Heart right ventricle (tissue), 16 donors: Measurements from ENCODE around the gene TMC3. TPM values are rescaled to one million over a fixed set of nuclear protein-coding genes. Genes with fewer than 3 reads are reported as not detected.

ENCODE experiments used
- ATAC-seq, 8 donors: fragments of 200-7000 bp; cut with Tn5 transposase; one replicate each; pipeline ENCODE4 v1.9.1; 2020; ENCODE audit warnings: mild to moderate bottlenecking in 8 of 8, moderate library complexity in 8 of 8, moderate number of reproducible peaks in 1 of 8
- DNase-seq, 2 donors: peaks; one replicate each; pipeline ENCODE4 v3.0.0-alpha.2; 2020
- H3K27ac ChIP-seq, 10 donors: fragments of 200-600 bp; sonication (generic) in 2 of 10; one replicate each; pipeline versions ENCODE4 v1.5.0 to v1.8.0; 2020 to 2022; ENCODE audit warnings: mild to moderate bottlenecking in 3 of 10
- H3K27me3 ChIP-seq, 7 donors: fragments of 200-600 bp; one replicate each; pipeline ENCODE4 v1.8.0; 2021 to 2022; ENCODE audit warnings: mild to moderate bottlenecking in 2 of 7
- H3K36me3 ChIP-seq, 9 donors: fragments of 200-600 bp; sonication (generic) in 1 of 9; one replicate each; pipeline versions ENCODE4 v1.5.0 to v1.8.0; 2020 to 2022; ENCODE audit warnings: mild to moderate bottlenecking in 2 of 9
- H3K4me1 ChIP-seq, 9 donors: fragments of 200-600 bp; sonication (generic) in 1 of 9; one replicate each; pipeline versions ENCODE4 v1.5.0 to v1.8.0; 2020 to 2022; ENCODE audit warnings: mild to moderate bottlenecking in 4 of 9
- H3K4me3 ChIP-seq, 10 donors: fragments of 200-600 bp; sonication (generic) in 2 of 10; one replicate each; pipeline versions ENCODE4 v1.5.0 to v1.8.0; 2020 to 2022; ENCODE audit warnings: mild to moderate bottlenecking in 7 of 10, moderate library complexity in 2 of 10
- H3K9me3 ChIP-seq, 11 donors: fragments of 200-600 bp in 10 of 11; sonication (generic) in 2 of 11; one replicate each; pipeline versions ENCODE4 v1.5.0 to v1.8.0; 2013 to 2022; ENCODE audit warnings: mild to moderate bottlenecking in 2 of 11, control low read depth in 1 of 11, moderate library complexity in 1 of 11
- CTCF ChIP-seq, 9 donors: fragments of 200-600 bp; sonication (generic) in 2 of 9; IDR thresholded peaks; one replicate each; pipeline versions ENCODE4 v1.5.0 to v1.8.0; 2021 to 2022; ENCODE audit warnings: antibody characterized with exemption in 9 of 9, mild to moderate bottlenecking in 5 of 9, moderate library complexity in 1 of 9
- WGBS, 2 donors: extraction: QIAGEN DNeasy Blood & Tissue Kit; methylation state at CpG; one replicate each; pipeline ENCODE4 v1.1.7; 2013; ENCODE audit warnings: inconsistent platforms in 1 of 2; 5-methylcytosine and 5-hydroxymethylcytosine counted together
- intact Hi-C, 10 donors: fragments of 100-400 bp; cut with DNase I; formaldehyde crosslinking; loops; one replicate each; pipeline versions ENCODE4 v1.11.1 to v1.14.2; 2022
- polyA plus RNA-seq, 2 donors: library from polyadenylated mRNA; stranded (reverse); fragments of 200-250 nt; gene quantifications; one replicate each; pipeline ENCODE4 v1.2.3, GENCODE V29; 2013
- total RNA-seq, 10 donors: library from RNA; stranded (reverse); fragmentation: NEBNext Ultra II Directional in 3 of 10; extraction: Animal tissue kit (Norgen Biotek cat#: 25700) in 3 of 10; gene quantifications; one replicate each; pipeline versions ENCODE4 v1.2.1 to v1.2.4, GENCODE V29; 2021 to 2023
- donor health status: Arrhythmogenic right ventricular cardiomyopathy.
- donor health status: ischemic (EF 13 %, LVEDD 7.1; RV severe dilation, severe dysfunction).
- donor health status: healthy with polysubstance abuse.
- donor health status: DM: no; HTN: yes; CAD: no.
- donor health status: DM: no; HTN: no; CAD: no.
- donor health status: ischemic (EF 25% LVEDD 6.9; RV normal size, moderate dysfunction).
- donor health status: ischemic (EF 25% LVEDD 5.7; RV mildly dilated, moderate dysfunction).
- donor health status: healthy.
- donor health status: DM: yes; HTN: yes; CAD: no.
- donor health status: Ischemic cardiomyopathy.
- donor health status: ischemic (EF 35%, LVEDD 5.7; RV mildly dilated, moderate dysfunction).
- donor health status: nonischemic (EF 11% LVEDD 7.7; RV severe dilation, severe dysfunction).
- donor health status: DM: yes; HTN: yes; CAD: no.
- donor health status: PGD.
- donor health status: ischemic (EF 29% LVEDD 5.4; RV normal size, mild dysfunction).
- donor health status: nonischemic (EF 23%, LVEDD 6.1; RV moderate dilation, normal function).

TMC3 gene
- total and polyA plus RNA-seq, 12 donors, result under 0.01 TPM; not detected in 11

GRCh38 chr15:81295486-81296121, 78.4 kb downstream of the TMC3 start:
- intact Hi-C loops, result no loop called here
- 61 to 64% methylated on average over 5 of the region's 5 CpGs for WGBS, 2 donors
- Histone ChIP-seq H3K36me3 (peaks cover 0 to 35% (median 0%) of the 10 kb centered on the region in 9 donors), H3K27me3 (peaks cover 0 to 3% (median 0%) of the 10 kb centered on the region in 7 donors), H3K4me3 (peak overlapping the region in 1 of 10 donors; percentile 67), H3K9me3 (no peaks in the 10 kb centered on the region), H3K4me1 (peaks cover 6 to 89% (median 32%) of the 10 kb centered on the region in 9 donors), H3K27ac (peak overlapping the region in 6 of 10 donors; percentile 46 to 92 (median 70))
- ATAC-seq (no peak), DNase-seq (no peak)
- no peak for TF ChIP-seq CTCF (IDR thresholded peaks at IDR 0.05)

- TF ChIP-seq CTCF (IDR thresholded peaks at IDR 0.05), result no peak
- Histone ChIP-seq H3K27me3 (no peaks in the 10 kb centered on the region), H3K27ac (peak overlapping the region in 5 of 10 donors; percentile 17 to 92 (median 34)), H3K36me3 (peaks cover 0 to 29% (median 0%) of the 10 kb centered on the region in 9 donors), H3K9me3 (no peaks in the 10 kb centered on the region), H3K4me3 (peak overlapping the region in 1 of 10 donors; percentile 34), H3K4me1 (peaks cover 6 to 81% (median 32%) of the 10 kb centered on the region in 9 donors)
- WGBS, 2 donors, result 51 to 57% methylated on average over 6 of the region's 6 CpGs
- DNase-seq (no peak), ATAC-seq (peak in 1 of 8 donors; percentile 24)
- intact Hi-C loops, result loop anchor here in 2 of 10 donors (5.0 kb wide), 2 partner anchors 43 to 93 kb away; no protein-coding TSS in a partner anchor
Observed at GRCh38 chr15:81294516-81294880, 79.5 kb downstream of the TMC3 start.

GRCh38 chr15:81293728-81294515, 80.1 kb downstream of the TMC3 start:
- peaks cover 6 to 76% (median 32%) of the 10 kb centered on the region in 9 donors for H3K4me1 ChIP-seq

More at GRCh38 chr15:81293728-81294515, 80.1 kb downstream of the TMC3 start:
- WGBS, 2 donors, result 60 to 63% methylated on average over 9 of the region's 9 CpGs
- no peak for TF ChIP-seq CTCF (IDR thresholded peaks at IDR 0.05)
- Histone ChIP-seq H3K4me3 (peak overlapping the region in 1 of 10 donors; percentile 34), H3K27me3 (no peaks in the 10 kb centered on the region), H3K9me3 (no peaks in the 10 kb centered on the region), H3K27ac (peak overlapping the region in 6 of 10 donors; percentile 19 to 92 (median 40)), H3K36me3 (peaks cover 0 to 24% (median 0%) of the 10 kb centered on the region in 9 donors)
- peak in 4 of 8 donors; percentile 25 to 50 (median 38) for ATAC-seq
- intact Hi-C loops, result loop anchor here in 2 of 10 donors (5.0 kb wide), 2 partner anchors 43 to 93 kb away; no protein-coding TSS in a partner anchor
- DNase-seq, result no peak
